OCI-LY3 (cell line): ENCODE data around the gene FAM177A1.

Experiments used
- H2AFZ ChIP-seq: fragments of 200-600, 300-600 bp; shearing (Covaris generic); 2 replicates; pipeline ENCODE4 v1.6.0; 2014; ENCODE audit warnings: antibody characterized with exemption, low read depth, low read length
- H3K27ac ChIP-seq: fragments of 200-600, 300-600 bp; sonication (generic); 2 replicates; pipeline ENCODE4 v1.5.1; 2014; ENCODE audit warnings: mild to moderate bottlenecking, low read length, moderate library complexity, mixed read lengths
- H3K27me3 ChIP-seq: fragments of 200-600, 300-600 bp; sonication (generic); 2 replicates; pipeline ENCODE4 v1.6.1; 2014; ENCODE audit warnings: low read depth, low read length, mixed read lengths
- H3K36me3 ChIP-seq: fragments of 200-600, 300-600 bp; sonication (generic); replicated peaks from 2 replicates; pipeline ENCODE3; 2014; ENCODE audit warnings: low read depth, low read length, mixed read lengths
- H3K4me1 ChIP-seq: fragments of 300-600, 200-600 bp; sonication (generic); 2 replicates; pipeline ENCODE4 v1.6.1; 2014; ENCODE audit warnings: low read length, mixed read lengths
- H3K4me2 ChIP-seq: fragments of 200-600, 300-600 bp; sonication (generic); 2 replicates; pipeline ENCODE4 v1.6.1; 2014; ENCODE audit warnings: low read length, mixed read lengths
- H3K4me3 ChIP-seq: fragments of 300-600, 200-600 bp; sonication (generic); 2 replicates; pipeline ENCODE4 v1.5.1; 2014; ENCODE audit warnings: antibody characterized with exemption, mild to moderate bottlenecking, low read length, moderate library complexity
- H3K79me2 ChIP-seq: fragments of 300-600, 200-600 bp; shearing (Covaris generic); 2 replicates; pipeline ENCODE4 v1.6.1; 2014; ENCODE audit warnings: mild to moderate bottlenecking, low read length, mixed read lengths
- H3K9ac ChIP-seq: fragments of 300-600, 200-600 bp; shearing (Covaris generic); 2 replicates; pipeline ENCODE4 v1.6.0; 2014; ENCODE audit warnings: mild to moderate bottlenecking, low read length, moderate library complexity
- H3K9me3 ChIP-seq: fragments of 200-600, 300-600 bp; shearing (Covaris generic); 2 replicates; pipeline ENCODE4 v1.6.1; 2014; ENCODE audit warnings: low read length, mixed read lengths; ENCODE audit not compliant: insufficient read depth
- H4K20me1 ChIP-seq: fragments of 200-600, 300-600 bp; sonication (generic); 2 replicates; pipeline ENCODE4 v1.6.1; 2016; ENCODE audit warnings: low read length, mixed read lengths; ENCODE audit not compliant: insufficient read depth
- CTCF ChIP-seq: fragments of 200-600, 300-600 bp; sonication (generic); IDR thresholded peaks from 2 replicates; pipeline ENCODE4 v1.5.1; 2014; ENCODE audit warnings: antibody characterized with exemption, low read length, low read depth
- EZH2phosphoT487 ChIP-seq: fragments of 200-600 bp; shearing (Covaris generic); IDR thresholded peaks from 2 replicates; pipeline ENCODE4 v1.6.1; 2018; ENCODE audit warnings: antibody characterized with exemption, mixed run types, low read depth

The FAM177A1 gene

GRCh38 chr14:35004839-35005238 is 41.2 kb upstream of the FAM177A1 start:
- H3K36me3 ChIP-seq: peaks cover 15% of the 10 kb centered on the region
- H3K27ac ChIP-seq: no peak overlapping the region
- H3K27me3 ChIP-seq: no peaks in the 10 kb centered on the region
- no peak overlapping the region for H2AFZ ChIP-seq
- TF ChIP-seq EZH2phosphoT487: no peak
- no peak for TF ChIP-seq CTCF
- H4K20me1 ChIP-seq: no peaks in the 10 kb centered on the region
- no peaks in the 10 kb centered on the region for H3K9me3 ChIP-seq
- H3K9ac ChIP-seq: no peak overlapping the region
- no peaks in the 10 kb centered on the region for H3K4me1 ChIP-seq
- no peaks in the 10 kb centered on the region for H3K79me2 ChIP-seq
- no peak overlapping the region for H3K4me3 ChIP-seq
- no peak overlapping the region for H3K4me2 ChIP-seq

GRCh38 chr14:35016568-35016967 is 29.5 kb upstream of the FAM177A1 start:
- Histone ChIP-seq H3K79me2 (no peaks in the 10 kb centered on the region), H4K20me1 (no peaks in the 10 kb centered on the region), H3K4me3 (no peak overlapping the region), H3K4me2 (no peak overlapping the region), H3K9me3 (no peaks in the 10 kb centered on the region), H2AFZ (no peak overlapping the region), H3K27me3 (no peaks in the 10 kb centered on the region), H3K9ac (no peak overlapping the region), H3K4me1 (no peaks in the 10 kb centered on the region), H3K36me3 (peaks cover 50% of the 10 kb centered on the region), H3K27ac (no peak overlapping the region)
- no peak for TF ChIP-seq EZH2phosphoT487
- no peak for TF ChIP-seq CTCF

- Histone ChIP-seq H3K36me3 (peaks cover 44% of the 10 kb centered on the region), H3K27ac (no peak overlapping the region), H3K79me2 (no peaks in the 10 kb centered on the region), H3K9me3 (no peaks in the 10 kb centered on the region), H3K9ac (no peak overlapping the region), H3K27me3 (no peaks in the 10 kb centered on the region), H2AFZ (no peak overlapping the region), H3K4me2 (no peak overlapping the region), H3K4me1 (no peaks in the 10 kb centered on the region), H4K20me1 (no peaks in the 10 kb centered on the region), H3K4me3 (no peak overlapping the region)
- no peak for TF ChIP-seq CTCF
- no peak for TF ChIP-seq EZH2phosphoT487
Observed at GRCh38 chr14:35020713-35021112, 25.4 kb upstream of the FAM177A1 start.

- no peaks in the 10 kb centered on the region for H3K27me3 ChIP-seq
- peaks cover 46% of the 10 kb centered on the region for H3K36me3 ChIP-seq
- H3K9ac ChIP-seq: no peak overlapping the region
- no peak overlapping the region for H3K4me3 ChIP-seq
- H3K9me3 ChIP-seq: no peaks in the 10 kb centered on the region
- H4K20me1 ChIP-seq: no peaks in the 10 kb centered on the region
- peaks cover 3% of the 10 kb centered on the region; the same call in 1 of the 2 replicates for H3K4me1 ChIP-seq
- H2AFZ ChIP-seq: no peak overlapping the region
- no peak overlapping the region for H3K4me2 ChIP-seq
- no peaks in the 10 kb centered on the region for H3K79me2 ChIP-seq
- TF ChIP-seq EZH2phosphoT487 (no peak), CTCF (no peak)
- no peak overlapping the region for H3K27ac ChIP-seq
Observed at GRCh38 chr14:35028435-35028834, 17.6 kb upstream of the FAM177A1 start.
